Activated CD4-positive, alpha-beta T cell treated with anti-CD3 and anti-CD28 coated beads for 36 hours (primary cell): ENCODE measurements around the gene ADARB2. TPM values are rescaled to one million over a fixed set of nuclear protein-coding genes. Genes with fewer than 3 reads are reported as not detected.

Experiments
- ATAC-seq: fragments of 200-7000 bp; cut with Tn5 transposase; one replicate; pipeline ENCODE4 v1.10.0; 2021; ENCODE audit warnings: mild to moderate bottlenecking, moderate library complexity
- CTCF ChIA-PET: fragments of 350-600 bp; sonication (Branson Sonifier 250); formaldehyde crosslinking; loops from one replicate; lab custom pipeline; 2021; ENCODE audit warnings: antibody characterized with exemption; lab: Charles Lee
- POLR2A ChIA-PET: fragments of 350-600 bp; sonication (Branson Sonifier 250); formaldehyde crosslinking; loops from one replicate; lab custom pipeline; 2021; ENCODE audit warnings: antibody characterized with exemption, inconsistent platforms; lab: Charles Lee
- DNase-seq: peaks from one replicate; pipeline ENCODE4 v3.0.0-alpha.2; 2020
- H3K27ac Mint-ChIP-seq: one replicate; pipeline ENCODE4 v1.8.0; 2021; ENCODE audit warnings: mixed read lengths
- H3K27me3 Mint-ChIP-seq: one replicate; pipeline ENCODE4 v1.8.0; 2021; ENCODE audit warnings: mixed read lengths
- H3K36me3 Mint-ChIP-seq: one replicate; pipeline ENCODE4 v1.8.0; 2021; ENCODE audit warnings: low read depth, mixed read lengths
- H3K4me1 Mint-ChIP-seq: one replicate; pipeline ENCODE4 v1.8.0; 2021; ENCODE audit warnings: mixed read lengths
- H3K4me3 Mint-ChIP-seq: one replicate; pipeline ENCODE4 v1.8.0; 2021; ENCODE audit warnings: mild to moderate bottlenecking, moderate library complexity, mixed read lengths
- H3K9me3 Mint-ChIP-seq: one replicate; pipeline ENCODE4 v1.8.0; 2021; ENCODE audit warnings: low read depth, mixed read lengths
- intact Hi-C, 2 experiments: fragments of 100-400 bp; cut with DNase I in 1 of 2; cut with micrococcal nuclease in 1 of 2; formaldehyde crosslinking; loops; one replicate each; pipeline versions ENCODE4 v1.14.2 to v1.15.1; 2022 to 2024; cut with DNase I, micrococcal nuclease
- total RNA-seq, 2 experiments: library from RNA; stranded (reverse); gene quantifications; one replicate each; pipeline ENCODE4 v1.2.3, GENCODE V29; 2021

ADARB2 gene
- total RNA-seq, 2 experiments from 2014 or later = not detected

GRCh38 chr10:1521741-1522140 is 215.6 kb downstream of the ADARB2 start:
- no peak for DNase-seq
- no peaks in the 10 kb centered on the region for H3K4me1 Mint-ChIP-seq
- ChIA-PET POLR2A (no interaction called here), CTCF (no interaction called here)
- peaks cover 5% of the 10 kb centered on the region for H3K27me3 Mint-ChIP-seq
- no peak for ATAC-seq
- H3K4me3 Mint-ChIP-seq = no peak overlapping the region
- H3K27ac Mint-ChIP-seq = no peak overlapping the region
- intact Hi-C loops = no loop called here
- no peaks in the 10 kb centered on the region for H3K9me3 Mint-ChIP-seq
- H3K36me3 Mint-ChIP-seq = no peaks in the 10 kb centered on the region

- intact Hi-C loops = no loop called here
- ChIA-PET POLR2A (no interaction called here), CTCF (no interaction called here)
- H3K27me3 Mint-ChIP-seq = peaks cover 5% of the 10 kb centered on the region
- H3K36me3 Mint-ChIP-seq = no peaks in the 10 kb centered on the region
- DNase-seq (no peak), ATAC-seq (no peak)
- H3K4me3 Mint-ChIP-seq = no peak overlapping the region
- H3K27ac Mint-ChIP-seq = no peak overlapping the region
- H3K4me1 Mint-ChIP-seq = no peaks in the 10 kb centered on the region
- no peaks in the 10 kb centered on the region for H3K9me3 Mint-ChIP-seq
These were observed 216.3 kb downstream of the ADARB2 start for GRCh38 chr10:1520909-1521565.

GRCh38 chr10:1519391-1519790 is 217.9 kb downstream of the ADARB2 start:
- Mint-ChIP-seq H3K4me3 (no peak overlapping the region), H3K27ac (no peak overlapping the region), H3K4me1 (no peaks in the 10 kb centered on the region), H3K27me3 (peaks cover 2% of the 10 kb centered on the region), H3K36me3 (no peaks in the 10 kb centered on the region), H3K9me3 (no peaks in the 10 kb centered on the region)
- DNase-seq (no peak), ATAC-seq (no peak)
- CTCF ChIA-PET = no interaction called here
- intact Hi-C loops = no loop called here
- POLR2A ChIA-PET = no interaction called here

GRCh38 chr10:1517684-1518083 is 219.6 kb downstream of the ADARB2 start:
- H3K9me3 Mint-ChIP-seq = no peaks in the 10 kb centered on the region
- ChIA-PET CTCF (interaction anchor here (1.2 kb wide), 1 partner anchor 64 kb away, joined by 3 read pairs; no protein-coding TSS in a partner anchor), POLR2A (no interaction called here)
- no peaks in the 10 kb centered on the region for H3K4me1 Mint-ChIP-seq
- H3K4me3 Mint-ChIP-seq = no peak overlapping the region
- H3K36me3 Mint-ChIP-seq = no peaks in the 10 kb centered on the region
- H3K27me3 Mint-ChIP-seq = peaks cover 2% of the 10 kb centered on the region
- intact Hi-C loops = no loop called here
- DNase-seq (no peak), ATAC-seq (no peak)
- H3K27ac Mint-ChIP-seq = no peak overlapping the region

- CTCF ChIA-PET = no interaction called here
- DNase-seq (no peak), ATAC-seq (no peak)
- H3K4me1 Mint-ChIP-seq = no peaks in the 10 kb centered on the region
- H3K4me3 Mint-ChIP-seq = no peak overlapping the region
- H3K36me3 Mint-ChIP-seq = no peaks in the 10 kb centered on the region
- intact Hi-C loops = no loop called here
- POLR2A ChIA-PET = no interaction called here
- no peak overlapping the region for H3K27ac Mint-ChIP-seq
- H3K9me3 Mint-ChIP-seq = no peaks in the 10 kb centered on the region
- H3K27me3 Mint-ChIP-seq = peaks cover 2% of the 10 kb centered on the region
These were observed 220.7 kb downstream of the ADARB2 start for GRCh38 chr10:1516492-1517165.

- no peak overlapping the region for H3K4me3 Mint-ChIP-seq
- H3K36me3 Mint-ChIP-seq = no peaks in the 10 kb centered on the region
- ChIA-PET CTCF (no interaction called here), POLR2A (no interaction called here)
- H3K27ac Mint-ChIP-seq = no peak overlapping the region
- intact Hi-C loops = no loop called here
- no peaks in the 10 kb centered on the region for H3K9me3 Mint-ChIP-seq
- ATAC-seq = no peak
- H3K4me1 Mint-ChIP-seq = no peaks in the 10 kb centered on the region
- no peak for DNase-seq
- H3K27me3 Mint-ChIP-seq = peaks cover 2% of the 10 kb centered on the region
These were observed 221.4 kb downstream of the ADARB2 start for GRCh38 chr10:1515780-1516491.

- Mint-ChIP-seq H3K9me3 (no peaks in the 10 kb centered on the region), H3K4me1 (no peaks in the 10 kb centered on the region), H3K4me3 (no peak overlapping the region), H3K36me3 (no peaks in the 10 kb centered on the region), H3K27me3 (peaks cover 2% of the 10 kb centered on the region), H3K27ac (no peak overlapping the region)
- intact Hi-C loops = no loop called here
- ChIA-PET POLR2A (no interaction called here), CTCF (no interaction called here)
- ATAC-seq (no peak), DNase-seq (no peak)
These were observed 222.1 kb downstream of the ADARB2 start for GRCh38 chr10:1515121-1515779.

- ATAC-seq = no peak
- CTCF ChIA-PET = no interaction called here
These were observed 222.6 kb downstream of the ADARB2 start for GRCh38 chr10:1514681-1515080.

GRCh38 chr10:1513221-1513620 is 224.1 kb downstream of the ADARB2 start:
- Mint-ChIP-seq H3K27me3 (peaks cover 2% of the 10 kb centered on the region), H3K4me1 (no peaks in the 10 kb centered on the region)
- CTCF ChIA-PET = no interaction called here

More at GRCh38 chr10:1514681-1515080, 222.6 kb downstream of the ADARB2 start:
- H3K36me3 Mint-ChIP-seq = no peaks in the 10 kb centered on the region
- no peaks in the 10 kb centered on the region for H3K9me3 Mint-ChIP-seq
- POLR2A ChIA-PET = no interaction called here
- no peaks in the 10 kb centered on the region for H3K4me1 Mint-ChIP-seq
- no peak overlapping the region for H3K27ac Mint-ChIP-seq
- H3K27me3 Mint-ChIP-seq = peaks cover 2% of the 10 kb centered on the region
- no peak overlapping the region for H3K4me3 Mint-ChIP-seq
- DNase-seq = no peak
- intact Hi-C loops = no loop called here

GRCh38 chr10:1509011-1509530 is 228.3 kb downstream of the ADARB2 start:
- intact Hi-C loops = no loop called here
- Mint-ChIP-seq H3K36me3 (no peaks in the 10 kb centered on the region), H3K27me3 (peaks cover 4% of the 10 kb centered on the region), H3K27ac (no peak overlapping the region), H3K9me3 (no peaks in the 10 kb centered on the region), H3K4me1 (no peaks in the 10 kb centered on the region), H3K4me3 (no peak overlapping the region)
- no peak for ATAC-seq
- CTCF ChIA-PET = no interaction called here
- POLR2A ChIA-PET = no interaction called here
- no peak for DNase-seq

More at GRCh38 chr10:1513221-1513620, 224.1 kb downstream of the ADARB2 start:
- Mint-ChIP-seq H3K36me3 (no peaks in the 10 kb centered on the region), H3K27ac (no peak overlapping the region), H3K4me3 (no peak overlapping the region), H3K9me3 (no peaks in the 10 kb centered on the region)
- intact Hi-C loops = no loop called here
- POLR2A ChIA-PET = no interaction called here
- DNase-seq = no peak
- no peak for ATAC-seq

- peaks cover 4% of the 10 kb centered on the region for H3K27me3 Mint-ChIP-seq
- H3K4me1 Mint-ChIP-seq = no peaks in the 10 kb centered on the region
- H3K9me3 Mint-ChIP-seq = no peaks in the 10 kb centered on the region
- no peak overlapping the region for H3K27ac Mint-ChIP-seq
- DNase-seq (no peak), ATAC-seq (no peak)
- ChIA-PET POLR2A (no interaction called here), CTCF (interaction anchor here (0.7 kb wide), 1 partner anchor 58 kb away, joined by 4 read pairs; no protein-coding TSS in a partner anchor)
- H3K36me3 Mint-ChIP-seq = no peaks in the 10 kb centered on the region
- intact Hi-C loops = no loop called here
- H3K4me3 Mint-ChIP-seq = no peak overlapping the region
These were observed 229.2 kb downstream of the ADARB2 start for GRCh38 chr10:1508096-1508495.
